Stimulated activated CD8-positive, alpha-beta memory T cell treated with anti-CD3 and anti-CD28 coated beads, Interleukin-2, amount 100 ng/mL, for 48 hours (primary cell): ENCODE results near the gene TRIM37.

Source experiments
- DNase-seq, 2 donors: peaks; one replicate each; pipeline ENCODE4 v3.0.0-alpha.2; 2020; ENCODE audit warnings: low read depth in 2 of 2

TRIM37 gene

DNA sequence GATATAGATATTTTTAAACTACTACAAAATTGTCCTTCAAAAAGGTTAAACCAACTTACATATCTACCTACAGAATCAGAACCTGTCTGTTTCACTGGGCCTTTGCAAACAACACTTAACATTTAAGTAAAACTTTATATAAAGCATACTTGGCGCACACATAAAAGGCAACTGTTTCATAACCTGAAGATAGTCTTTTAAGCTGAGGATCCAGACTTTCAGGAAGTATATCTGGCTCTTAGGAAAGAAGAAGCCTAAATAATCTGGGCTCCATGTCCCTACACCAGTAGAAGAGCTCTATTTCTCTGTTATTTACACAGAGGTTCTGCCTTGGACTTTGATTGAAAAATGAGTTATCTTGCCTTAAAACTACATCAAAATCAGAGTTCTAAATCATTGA, 75.9 kb downstream of the TRIM37 start:
- DNase-seq = no peak

GRCh38 chr17:59028328-59028727, 78.4 kb downstream of the TRIM37 start:
- no peak for DNase-seq

DNA sequence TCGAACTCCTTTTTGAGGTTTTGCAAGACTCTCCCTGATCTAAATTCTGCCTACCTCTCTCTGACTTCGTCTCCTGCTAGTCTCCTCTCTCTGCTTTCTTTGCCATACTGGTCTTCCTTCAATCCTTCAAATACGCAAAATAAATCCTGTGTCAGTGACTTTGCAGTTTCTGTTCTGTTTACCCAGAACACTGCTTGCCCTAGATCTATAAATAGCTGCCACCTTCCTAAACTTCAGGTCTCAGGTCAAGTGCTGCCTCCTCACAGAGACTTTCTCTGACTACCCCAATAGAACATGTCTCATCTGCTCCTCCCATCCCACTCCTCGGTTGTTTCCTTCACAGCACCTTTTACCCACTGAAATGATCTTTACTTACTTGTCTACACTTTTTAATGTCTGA, 78.9 kb downstream of the TRIM37 start:
- DNase-seq = no peak

GRCh38 chr17:59026176-59026939, 80.3 kb downstream of the TRIM37 start:
- no peak for DNase-seq

DNA sequence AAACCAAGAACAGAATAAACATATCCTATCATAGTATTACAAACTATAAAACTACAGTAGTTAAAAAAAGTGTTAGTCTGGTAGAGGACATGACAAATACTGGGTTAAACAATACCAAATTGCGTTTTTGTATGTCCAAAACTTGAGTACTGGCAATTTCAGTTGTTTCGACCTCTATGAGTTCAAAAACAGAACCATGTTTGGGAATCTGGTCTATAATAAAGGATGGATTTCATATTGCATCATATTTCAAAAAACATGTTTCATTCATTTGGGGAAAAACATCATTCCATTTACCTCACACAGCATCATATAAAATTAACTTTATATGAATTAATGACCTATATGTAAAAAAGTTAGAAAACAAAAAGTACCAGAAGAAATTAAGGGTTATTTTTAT, 81.8 kb downstream of the TRIM37 start:
- no peak for DNase-seq

- no peak for DNase-seq
Measured at GRCh38 chr17:59018019-59018418, 88.7 kb downstream of the TRIM37 start.

DNA sequence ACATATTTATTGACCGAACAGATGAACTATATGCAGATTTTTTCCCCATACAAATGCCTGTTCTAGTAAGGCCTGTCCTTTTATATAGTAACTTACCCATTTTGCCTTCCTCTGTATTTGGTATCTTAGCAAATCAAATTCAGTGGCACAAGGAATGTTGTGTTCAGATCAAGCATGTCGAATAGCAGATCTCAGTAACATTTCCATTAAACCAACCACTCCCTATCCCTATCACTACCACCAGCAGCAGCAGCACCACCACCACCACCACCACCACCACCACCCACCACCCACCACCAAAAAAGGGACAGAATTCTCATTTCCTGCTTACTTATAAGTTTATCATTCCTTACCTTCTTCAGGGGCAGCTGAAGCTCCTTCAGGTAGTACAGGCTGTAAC, 94.7 kb downstream of the TRIM37 start:
- DNase-seq = no peak

DNA sequence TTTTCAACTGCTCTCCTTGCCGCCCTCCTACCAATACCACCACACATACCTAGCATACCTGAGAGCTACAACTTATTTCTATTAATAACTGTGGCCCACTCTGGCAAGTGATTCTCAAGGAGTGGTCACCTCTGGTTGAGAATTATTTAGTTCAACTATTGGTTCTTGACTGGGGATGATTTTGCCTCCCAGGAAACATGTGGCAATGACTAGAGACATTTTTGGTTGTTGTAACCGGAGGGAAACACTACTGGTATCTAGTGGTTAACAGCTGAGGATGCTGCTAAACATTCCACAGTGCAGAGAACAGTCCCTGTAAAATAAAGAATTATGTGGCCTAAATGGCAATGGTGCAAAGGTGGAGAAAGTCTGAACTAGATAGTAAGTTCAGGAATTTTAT, 96.7 kb downstream of the TRIM37 start:
- no peak for DNase-seq

DNA sequence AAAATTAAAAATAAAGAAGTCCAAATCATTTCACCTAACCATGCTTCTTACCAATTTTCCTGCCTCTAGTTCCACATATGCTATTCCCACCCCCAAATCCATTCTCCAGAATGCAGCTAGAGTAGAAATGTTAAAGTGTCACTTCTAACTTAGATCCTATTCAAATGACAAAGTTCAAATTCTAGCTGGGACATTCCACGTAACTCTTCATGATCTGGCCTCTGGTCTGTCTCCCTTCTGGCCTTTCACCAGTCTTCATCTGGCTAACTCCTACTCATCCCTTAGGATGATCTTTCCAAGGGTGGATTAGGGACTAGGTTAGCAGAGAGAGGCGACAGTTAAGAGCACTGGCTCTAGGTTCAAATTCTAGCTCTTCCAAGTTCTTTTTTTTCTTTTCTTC, 97.9 kb downstream of the TRIM37 start:
- DNase-seq = no peak

GRCh38 chr17:59007995-59008394, 98.7 kb downstream of the TRIM37 start:
- DNase-seq = no peak

- peak; percentile 8 to 52 for DNase-seq
Measured at GRCh38 chr17:59004338-59005111, 102.2 kb downstream of the TRIM37 start.

- DNase-seq = no peak
Measured at GRCh38 chr17:59003860-59004259, 102.8 kb downstream of the TRIM37 start.

GRCh38 chr17:59002848-59003247, 103.8 kb downstream of the TRIM37 start:
- DNase-seq = no peak

- no peak for DNase-seq
Measured at GRCh38 chr17:59002126-59002525, 104.6 kb downstream of the TRIM37 start.

DNA sequence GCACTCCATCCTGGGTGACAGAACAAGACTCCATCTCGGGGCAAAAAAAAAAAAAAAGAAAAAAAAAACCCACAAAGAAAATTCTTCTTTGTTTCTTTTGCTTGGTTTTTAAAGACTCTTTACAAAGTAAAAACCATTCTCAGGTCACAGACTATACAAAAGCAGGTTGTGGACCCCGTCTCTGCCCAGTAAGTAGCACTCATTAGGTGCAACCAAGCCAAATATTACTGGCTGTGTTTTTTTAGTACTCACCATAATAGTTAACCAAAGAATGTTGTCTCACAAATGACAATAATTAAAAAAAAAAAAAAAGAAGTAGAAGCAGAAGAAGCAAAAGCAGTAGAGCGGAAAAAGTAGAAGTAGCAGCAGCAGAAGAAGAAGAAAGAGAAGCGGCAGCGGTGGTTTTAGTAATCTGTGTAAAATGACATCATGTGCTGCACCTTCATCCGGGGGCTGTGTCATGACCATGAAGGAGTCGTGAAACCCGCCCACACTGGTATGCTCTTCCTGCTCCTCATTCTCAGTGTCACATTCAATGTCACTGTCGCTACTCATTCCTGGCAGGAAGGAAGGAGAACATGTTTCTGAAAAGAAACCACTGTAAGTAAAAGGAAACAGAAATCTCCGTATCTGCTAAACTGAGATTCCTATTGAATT, 105.4 kb downstream of the TRIM37 start:
- peak; percentile 49 to 57 for DNase-seq

GRCh38 chr17:59000022-59000421, 106.7 kb downstream of the TRIM37 start:
- DNase-seq = no peak

GRCh38 chr17:58999500-58999899, 107.2 kb downstream of the TRIM37 start:
- no peak for DNase-seq

DNA sequence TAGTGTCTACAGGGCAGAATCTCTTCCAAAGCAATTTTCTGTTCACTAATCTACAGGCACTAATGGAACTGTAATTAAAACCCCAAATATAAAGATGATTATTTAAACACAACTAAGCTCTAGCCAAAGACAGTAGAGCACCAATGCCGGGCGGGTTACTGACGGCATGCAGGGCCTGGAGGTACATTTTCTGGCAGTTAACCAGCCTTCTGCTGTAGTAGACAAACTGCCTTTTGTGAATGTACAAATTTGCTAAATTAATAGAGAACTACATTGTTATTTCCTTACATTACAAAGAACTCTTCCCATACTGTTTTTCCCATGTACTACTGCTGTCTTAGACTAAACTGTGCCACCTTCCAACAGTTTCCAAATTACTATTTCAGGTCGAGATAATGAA, 107.8 kb downstream of the TRIM37 start:
- no peak for DNase-seq

GRCh38 chr17:58997756-58998553, 108.7 kb downstream of the TRIM37 start:
- no peak for DNase-seq

- DNase-seq = no peak
Measured at GRCh38 chr17:58996968-58997367, 109.7 kb downstream of the TRIM37 start.

DNA sequence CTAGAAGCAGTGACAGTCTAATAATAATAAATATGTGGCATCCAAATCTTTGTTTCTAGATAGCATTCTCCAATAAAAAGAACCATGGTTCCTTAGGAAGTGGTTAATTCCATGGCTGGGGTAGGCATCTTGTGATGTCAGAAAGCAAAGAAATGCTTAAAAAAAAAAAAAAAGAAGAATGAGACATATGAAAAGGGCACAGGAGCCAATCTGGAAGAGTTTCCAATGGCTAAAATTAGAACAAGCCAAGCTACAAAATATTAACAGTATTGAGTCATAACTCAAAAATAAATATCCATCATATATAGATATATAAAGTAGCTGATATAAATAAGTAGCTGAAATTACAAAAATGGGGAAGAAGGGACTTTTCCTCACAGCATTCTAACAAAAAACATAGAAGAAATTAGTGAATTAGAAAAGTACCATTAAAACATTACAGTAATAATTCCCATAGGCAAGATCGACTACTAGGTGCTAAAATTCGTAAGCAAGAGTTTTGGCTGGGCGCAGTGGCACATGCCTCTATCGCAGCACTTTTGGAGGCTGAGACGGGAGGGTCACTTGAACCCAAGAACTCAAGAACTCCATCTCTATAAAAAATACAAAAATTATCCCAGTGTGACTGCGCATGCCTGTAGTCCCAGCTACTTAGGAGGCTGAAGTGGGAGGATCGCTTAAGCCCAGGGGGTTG, 111.3 kb downstream of the TRIM37 start:
- no peak for DNase-seq
